Activated naive CD4-positive, alpha-beta T cell treated with anti-CD3 and anti-CD28 coated beads for 36 hours (primary cell): Measurements from ENCODE around the gene UGT2B10. TPM values are rescaled to one million over a fixed set of nuclear protein-coding genes. Genes with fewer than 3 reads are reported as not detected.
"Not testable (repeated sequence)": the region's sequence is repeated elsewhere in the genome, so short reads cannot be mapped to it uniquely, and the experiment has no call there.

ENCODE experiments used
- CTCF ChIA-PET: fragments of 350-600 bp; sonication (Branson Sonifier 250); formaldehyde crosslinking; loops from one replicate; lab custom pipeline; 2021; ENCODE audit warnings: antibody characterized with exemption; lab: Charles Lee
- DNase-seq: peaks from one replicate; pipeline ENCODE4 v3.0.0-alpha.2; 2020
- H3K27ac Mint-ChIP-seq: one replicate; pipeline ENCODE4 v1.8.0; 2021; ENCODE audit warnings: mild to moderate bottlenecking, mixed read lengths
- H3K27me3 Mint-ChIP-seq: one replicate; pipeline ENCODE4 v1.8.0; 2021; ENCODE audit warnings: low read depth, mixed read lengths
- H3K36me3 Mint-ChIP-seq: one replicate; pipeline ENCODE4 v1.8.0; 2021; ENCODE audit warnings: low read depth, mixed read lengths
- H3K4me1 Mint-ChIP-seq: one replicate; pipeline ENCODE4 v1.8.0; 2021; ENCODE audit warnings: low read depth, mixed read lengths
- H3K4me3 Mint-ChIP-seq: one replicate; pipeline ENCODE4 v1.8.0; 2021; ENCODE audit warnings: mild to moderate bottlenecking, moderate library complexity, mixed read lengths
- H3K9me3 Mint-ChIP-seq: one replicate; pipeline ENCODE4 v1.8.0; 2021; ENCODE audit warnings: mixed read lengths
- intact Hi-C: fragments of 100-400 bp; cut with micrococcal nuclease; formaldehyde crosslinking; loops from one replicate; pipeline ENCODE4 v1.15.1; 2023
- total RNA-seq, 2 experiments: library from RNA; stranded (reverse); gene quantifications; one replicate each; pipeline ENCODE4 v1.2.3, GENCODE V29; 2021

The UGT2B10 gene
- not detected for total RNA-seq

DNA sequence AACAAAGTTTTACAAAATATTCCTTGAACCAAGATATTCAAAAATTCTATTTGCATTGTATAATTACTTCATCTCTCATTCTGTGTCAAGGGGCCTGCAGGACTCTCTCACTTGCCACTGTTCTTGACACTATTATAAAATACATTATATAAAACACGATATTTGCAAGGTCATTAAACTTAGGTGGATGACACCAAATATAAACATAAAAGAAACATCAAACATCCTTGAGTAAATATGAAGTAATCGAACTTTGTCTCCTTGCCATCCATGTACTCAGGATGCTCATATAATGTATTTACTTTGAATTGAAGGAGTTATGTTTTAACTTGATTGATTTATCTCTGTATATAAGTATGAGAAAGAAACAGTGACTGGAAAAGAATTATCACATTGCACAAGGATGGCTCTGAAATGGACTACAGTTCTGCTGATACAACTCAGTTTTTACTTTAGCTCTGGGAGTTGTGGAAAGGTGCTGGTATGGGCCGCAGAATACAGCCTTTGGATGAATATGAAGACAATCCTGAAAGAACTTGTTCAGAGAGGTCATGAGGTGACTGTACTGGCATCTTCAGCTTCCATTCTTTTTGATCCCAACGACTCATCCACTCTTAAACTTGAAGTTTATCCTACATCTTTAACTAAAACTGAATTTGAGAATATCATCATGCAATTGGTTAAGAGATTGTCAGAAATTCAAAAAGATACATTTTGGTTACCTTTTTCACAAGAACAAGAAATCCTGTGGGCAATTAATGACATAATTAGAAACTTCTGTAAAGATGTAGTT lies at the start of gene UGT2B10:
Gene UGT2B10 (plus strand): TSS at position 378 of the 793 bp plus-strand sequence. CDS start 26 bp downstream, at position 404.
- H3K4me1 Mint-ChIP-seq, CTCF ChIA-PET, H3K27ac Mint-ChIP-seq, H3K4me3 Mint-ChIP-seq, H3K27me3 Mint-ChIP-seq, intact Hi-C loops, H3K36me3 Mint-ChIP-seq, DNase-seq, H3K9me3 Mint-ChIP-seq: not testable (repeated sequence)

DNA sequence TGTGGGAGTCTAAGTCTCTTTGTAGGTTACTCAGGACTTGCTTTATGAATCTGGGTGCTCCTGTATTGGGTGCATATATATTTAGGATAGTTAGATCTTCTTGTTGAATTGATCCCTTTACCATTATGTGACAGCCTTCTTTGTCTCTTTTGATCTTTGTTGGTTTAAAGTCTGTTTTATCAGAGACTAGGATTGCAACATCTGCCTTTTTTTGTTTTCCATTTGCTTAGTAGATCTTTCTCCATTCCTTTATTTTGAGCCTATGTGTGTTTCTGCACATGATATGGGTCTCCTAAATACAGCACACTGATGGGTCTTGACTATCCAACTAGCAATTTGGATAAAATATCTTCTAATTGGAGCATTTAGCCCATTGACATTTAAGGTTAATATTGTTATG lies 44.0 kb upstream of the UGT2B10 start:
- CTCF ChIA-PET, H3K36me3 Mint-ChIP-seq: not testable (repeated sequence)

DNA sequence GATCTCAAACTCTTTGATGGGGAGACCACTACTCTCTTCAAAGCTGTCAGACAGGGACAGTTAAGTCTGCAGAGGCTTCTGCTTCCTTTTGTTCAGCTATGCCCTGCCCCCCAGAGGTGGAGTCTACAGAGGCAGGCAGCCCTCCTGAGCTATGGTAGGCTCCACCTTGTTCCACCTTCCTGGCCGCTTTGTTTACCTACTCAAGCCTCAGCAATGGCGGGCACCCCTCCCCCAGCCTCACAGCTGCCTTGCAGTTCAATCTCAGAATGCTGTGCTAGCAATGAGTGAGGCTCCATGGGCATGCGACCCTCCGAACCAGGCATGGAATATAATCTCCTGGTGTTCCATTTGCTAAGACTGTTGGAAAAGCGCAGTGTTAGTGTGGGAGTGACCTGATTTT lies 42.1 kb upstream of the UGT2B10 start:
- Mint-ChIP-seq H3K4me3 (no peak overlapping the region), H3K36me3 (no peaks in the 10 kb centered on the region), H3K9me3 (peaks cover 4% of the 10 kb centered on the region), H3K4me1 (no peaks in the 10 kb centered on the region), H3K27me3 (no peaks in the 10 kb centered on the region), H3K27ac (no peak overlapping the region)
- CTCF ChIA-PET, result no interaction called here
- no peak for DNase-seq
- intact Hi-C loops, result no loop called here

More for the DNA sequence above, 44.0 kb upstream of the UGT2B10 start:
- H3K4me3 Mint-ChIP-seq, intact Hi-C loops, H3K27ac Mint-ChIP-seq, H3K9me3 Mint-ChIP-seq, DNase-seq, H3K27me3 Mint-ChIP-seq, H3K4me1 Mint-ChIP-seq: not testable (repeated sequence)

DNA sequence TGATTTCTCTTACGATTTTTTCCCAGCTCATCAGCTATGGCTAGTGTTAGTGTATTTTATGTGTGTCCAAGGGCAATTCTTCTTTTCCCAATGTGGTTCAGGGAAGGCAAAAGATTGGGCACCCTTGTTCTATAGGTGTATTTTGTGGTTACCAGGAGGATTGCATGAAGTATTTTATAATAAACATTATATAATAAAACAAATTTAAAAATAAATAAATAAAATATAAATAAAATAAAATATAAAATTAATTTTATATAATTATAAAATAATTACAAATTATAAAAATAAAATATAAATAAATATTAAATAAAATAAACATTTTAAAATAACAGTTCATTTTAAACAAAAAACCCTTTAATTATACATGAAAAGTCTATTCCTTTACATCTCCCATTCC lies 35.6 kb upstream of the UGT2B10 start:
- H3K27ac Mint-ChIP-seq, result no peak overlapping the region
- DNase-seq, result no peak
- H3K4me3 Mint-ChIP-seq, result no peak overlapping the region
- intact Hi-C loops, result no loop called here
- H3K27me3 Mint-ChIP-seq, result no peaks in the 10 kb centered on the region
- CTCF ChIA-PET, result interaction anchor here (0.6 kb wide), 1 partner anchor 140 kb away, joined by 3 read pairs; no protein-coding TSS in a partner anchor
- H3K9me3 Mint-ChIP-seq, result peaks cover 19% of the 10 kb centered on the region
- no peaks in the 10 kb centered on the region for H3K36me3 Mint-ChIP-seq
- no peaks in the 10 kb centered on the region for H3K4me1 Mint-ChIP-seq

DNA sequence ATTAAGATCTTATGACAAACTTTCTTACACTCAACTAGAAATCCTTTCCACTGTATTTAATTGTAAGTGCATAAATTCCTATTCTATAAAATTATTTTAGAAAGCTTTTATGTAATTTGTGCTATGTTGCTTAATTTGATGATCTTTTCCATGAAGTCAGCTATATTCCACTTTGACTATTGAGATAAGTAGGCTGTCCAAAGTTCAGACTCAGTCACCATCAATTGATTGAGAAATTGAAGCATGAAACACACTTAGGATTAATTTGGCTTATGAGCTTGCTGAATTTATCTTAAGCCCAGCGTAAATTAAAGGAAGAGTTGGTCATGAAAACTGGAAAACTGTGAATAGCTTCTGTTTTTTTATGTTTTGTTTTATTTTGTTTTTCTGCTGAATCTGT lies 18.7 kb upstream of the UGT2B10 start:
- no peaks in the 10 kb centered on the region for H3K9me3 Mint-ChIP-seq
- no peaks in the 10 kb centered on the region for H3K4me1 Mint-ChIP-seq
- no peak for DNase-seq
- H3K36me3 Mint-ChIP-seq, result no peaks in the 10 kb centered on the region
- intact Hi-C loops, result no loop called here
- no peaks in the 10 kb centered on the region for H3K27me3 Mint-ChIP-seq
- no peak overlapping the region for H3K4me3 Mint-ChIP-seq
- no peak overlapping the region for H3K27ac Mint-ChIP-seq
- CTCF ChIA-PET, result no interaction called here

DNA sequence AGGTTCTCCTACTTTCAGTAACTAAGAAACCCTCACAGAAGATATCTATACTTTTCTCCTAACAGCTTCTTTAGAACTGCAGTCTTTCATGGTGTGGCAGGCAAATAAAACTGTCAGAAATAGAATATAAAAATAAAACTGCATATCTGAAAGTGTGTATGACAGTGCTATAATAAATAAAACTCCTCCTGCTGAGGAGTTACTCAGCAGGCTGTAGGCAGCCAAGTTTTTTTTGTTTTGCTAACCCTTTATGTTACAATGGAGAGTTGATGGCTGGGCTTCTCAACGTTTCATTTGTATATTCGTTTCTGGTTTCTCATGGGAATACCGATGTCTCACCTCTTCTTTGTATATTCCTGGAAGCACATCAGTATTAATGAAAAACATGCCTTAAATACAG lies 18.2 kb upstream of the UGT2B10 start:
- H3K9me3 Mint-ChIP-seq, result no peaks in the 10 kb centered on the region
- H3K27me3 Mint-ChIP-seq, result no peaks in the 10 kb centered on the region
- no peaks in the 10 kb centered on the region for H3K36me3 Mint-ChIP-seq
- no peak overlapping the region for H3K27ac Mint-ChIP-seq
- no peak overlapping the region for H3K4me3 Mint-ChIP-seq
- DNase-seq, result no peak
- CTCF ChIA-PET, result no interaction called here
- H3K4me1 Mint-ChIP-seq, result no peaks in the 10 kb centered on the region
- intact Hi-C loops, result no loop called here

DNA sequence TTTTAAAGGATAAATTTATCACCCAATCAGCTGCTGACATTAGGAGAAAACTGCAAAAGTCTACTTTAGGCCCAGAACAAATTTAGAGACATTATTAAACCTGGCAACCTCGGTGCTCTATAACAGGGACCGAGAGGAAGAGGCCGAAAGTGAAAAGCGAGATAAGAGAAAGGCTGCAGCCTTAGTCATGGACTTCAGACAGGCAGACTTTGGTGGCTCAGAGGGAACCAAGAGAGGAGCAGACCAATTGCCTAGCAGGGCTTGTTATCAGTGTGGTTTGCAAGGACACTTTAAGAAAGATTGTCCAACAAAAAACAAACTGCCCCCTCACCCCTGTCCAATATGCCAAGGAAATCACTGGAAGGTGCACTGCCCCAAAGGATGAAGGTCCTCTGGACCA lies 12.8 kb upstream of the UGT2B10 start:
- Mint-ChIP-seq H3K36me3 (no peaks in the 10 kb centered on the region), H3K9me3 (peaks cover 6% of the 10 kb centered on the region), H3K27me3 (no peaks in the 10 kb centered on the region), H3K4me3 (no peak overlapping the region), H3K4me1 (no peaks in the 10 kb centered on the region), H3K27ac (no peak overlapping the region)
- intact Hi-C loops, result no loop called here
- CTCF ChIA-PET, result no interaction called here
- DNase-seq, result no peak

DNA sequence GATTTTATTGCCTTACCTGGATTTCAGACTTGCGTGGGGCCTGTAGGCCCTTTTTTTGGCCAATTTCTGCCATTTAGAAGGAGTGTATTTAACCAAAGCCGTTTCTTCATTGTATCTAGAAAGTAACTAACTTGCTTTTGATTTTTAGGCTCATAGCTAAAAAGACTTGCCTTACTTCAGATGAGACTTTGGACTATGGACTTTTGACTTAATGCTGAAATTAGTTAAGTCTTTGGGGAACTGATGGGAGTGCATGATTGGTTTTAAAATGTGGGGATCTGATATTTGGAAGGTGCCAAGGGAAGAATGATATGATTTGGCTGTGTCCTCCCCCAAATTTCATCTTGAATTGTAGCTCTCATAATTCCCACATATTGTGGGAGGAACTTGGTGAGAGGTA lies 7.7 kb upstream of the UGT2B10 start:
- Mint-ChIP-seq H3K4me3 (no peak overlapping the region), H3K9me3 (peaks cover 6% of the 10 kb centered on the region), H3K27ac (no peak overlapping the region), H3K36me3 (no peaks in the 10 kb centered on the region), H3K27me3 (no peaks in the 10 kb centered on the region), H3K4me1 (no peaks in the 10 kb centered on the region)
- DNase-seq, result no peak
- CTCF ChIA-PET, result no interaction called here
- intact Hi-C loops, result no loop called here

DNA sequence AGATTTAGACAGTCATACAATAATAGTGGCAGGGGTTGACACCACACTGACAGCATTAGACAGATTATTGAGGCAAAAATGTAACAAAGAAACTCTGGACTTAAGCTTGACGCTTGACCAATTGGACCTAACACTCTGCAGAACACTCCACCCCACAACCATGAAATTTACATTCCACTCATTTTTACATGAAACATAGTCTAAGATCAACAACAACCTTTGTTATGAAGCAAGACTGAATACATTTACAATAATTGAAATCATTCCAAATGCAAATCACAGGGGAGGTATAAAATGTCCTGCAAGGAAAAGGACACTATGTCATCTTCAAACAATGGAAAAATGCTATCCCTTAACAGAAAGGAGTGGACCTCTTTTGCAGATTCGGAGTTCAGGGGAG lies 4.9 kb upstream of the UGT2B10 start:
- no peak overlapping the region for H3K27ac Mint-ChIP-seq
- CTCF ChIA-PET, result no interaction called here
- H3K9me3 Mint-ChIP-seq, result peaks cover 6% of the 10 kb centered on the region
- H3K4me1 Mint-ChIP-seq, result no peaks in the 10 kb centered on the region
- intact Hi-C loops, result no loop called here
- no peak for DNase-seq
- H3K27me3 Mint-ChIP-seq, result no peaks in the 10 kb centered on the region
- H3K4me3 Mint-ChIP-seq, result no peak overlapping the region
- H3K36me3 Mint-ChIP-seq, result no peaks in the 10 kb centered on the region

DNA sequence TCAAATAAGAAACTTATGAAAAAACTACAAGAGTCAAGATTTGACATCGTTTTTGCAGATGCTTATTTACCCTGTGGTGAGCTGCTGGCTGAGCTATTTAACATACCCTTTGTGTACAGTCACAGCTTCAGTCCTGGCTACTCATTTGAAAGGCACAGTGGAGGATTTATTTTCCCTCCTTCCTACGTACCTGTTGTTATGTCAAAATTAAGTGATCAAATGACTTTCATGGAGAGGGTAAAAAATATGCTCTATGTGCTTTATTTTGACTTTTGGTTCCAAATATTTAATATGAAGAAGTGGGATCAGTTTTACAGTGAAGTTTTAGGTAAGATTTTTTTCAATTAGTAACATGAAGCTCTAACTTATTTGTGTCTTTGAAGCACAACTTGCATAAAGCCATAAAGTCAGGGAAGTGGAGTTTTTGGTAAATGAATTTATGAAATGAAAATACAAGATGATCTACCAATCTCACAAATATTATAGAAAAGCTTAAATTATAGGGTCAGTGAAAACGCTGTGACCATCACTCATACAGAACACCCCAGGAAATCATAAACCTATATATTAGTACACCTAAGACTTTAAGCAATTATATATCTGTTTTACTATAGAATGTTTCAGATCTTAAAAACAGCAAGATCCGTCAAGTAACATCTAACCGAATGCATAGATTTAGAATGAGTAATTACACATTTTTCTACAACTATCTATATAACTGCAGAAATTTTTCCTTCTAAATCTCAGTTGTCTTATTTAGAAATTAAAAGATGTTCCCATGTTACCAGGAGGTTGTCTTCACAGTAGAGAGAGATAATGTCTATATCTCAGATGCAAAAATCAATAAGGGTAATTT lies 844 bp downstream of the UGT2B10 start:
- DNase-seq, H3K4me1 Mint-ChIP-seq, H3K4me3 Mint-ChIP-seq, H3K27ac Mint-ChIP-seq, H3K9me3 Mint-ChIP-seq, H3K27me3 Mint-ChIP-seq, CTCF ChIA-PET, H3K36me3 Mint-ChIP-seq, intact Hi-C loops: not testable (repeated sequence)

DNA sequence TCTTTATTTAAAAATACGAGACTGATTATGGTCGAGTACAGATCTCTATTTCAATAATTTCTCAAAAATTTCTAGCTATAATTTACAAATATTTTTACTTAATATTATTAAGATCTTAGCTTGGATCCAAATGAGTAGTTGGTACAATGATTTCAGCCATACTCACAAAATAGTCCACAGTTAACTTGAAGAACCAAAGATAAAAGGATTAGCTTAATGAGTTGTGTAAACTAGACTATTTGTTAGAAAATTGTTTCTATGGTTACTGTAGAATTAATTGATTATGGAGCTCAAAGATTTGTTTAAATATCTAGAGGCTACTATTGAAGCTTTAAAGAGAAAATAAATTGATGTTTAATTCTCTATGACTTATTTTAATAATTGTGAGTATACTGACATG lies 1.6 kb downstream of the UGT2B10 start:
- intact Hi-C loops, result no loop called here
- H3K36me3 Mint-ChIP-seq, result no peaks in the 10 kb centered on the region
- CTCF ChIA-PET, result no interaction called here
- H3K4me3 Mint-ChIP-seq, result no peak overlapping the region
- H3K9me3 Mint-ChIP-seq, result no peaks in the 10 kb centered on the region
- no peaks in the 10 kb centered on the region for H3K4me1 Mint-ChIP-seq
- no peak for DNase-seq
- H3K27ac Mint-ChIP-seq, result no peak overlapping the region
- H3K27me3 Mint-ChIP-seq, result no peaks in the 10 kb centered on the region

DNA sequence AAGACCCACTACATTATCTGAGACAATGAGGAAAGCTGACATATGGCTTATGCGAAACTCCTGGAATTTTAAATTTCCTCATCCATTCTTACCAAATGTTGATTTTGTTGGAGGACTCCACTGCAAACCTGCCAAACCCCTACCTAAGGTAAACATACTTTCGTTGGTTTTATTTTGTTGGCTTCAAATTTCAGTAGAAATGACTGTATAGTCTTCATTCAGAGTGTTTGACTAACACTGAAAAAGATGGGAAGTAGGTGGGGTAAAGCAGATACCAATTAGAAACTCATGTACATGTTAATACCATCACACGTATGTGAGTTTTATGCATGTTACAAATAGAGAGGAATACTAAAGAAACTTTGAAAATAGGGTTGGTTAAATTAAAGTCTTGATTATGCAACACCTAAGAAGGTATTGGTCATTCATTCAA lies 2.3 kb downstream of the UGT2B10 start:
- H3K4me1 Mint-ChIP-seq, H3K9me3 Mint-ChIP-seq, H3K27ac Mint-ChIP-seq, DNase-seq, intact Hi-C loops, H3K36me3 Mint-ChIP-seq, H3K27me3 Mint-ChIP-seq, CTCF ChIA-PET, H3K4me3 Mint-ChIP-seq: not testable (repeated sequence)

DNA sequence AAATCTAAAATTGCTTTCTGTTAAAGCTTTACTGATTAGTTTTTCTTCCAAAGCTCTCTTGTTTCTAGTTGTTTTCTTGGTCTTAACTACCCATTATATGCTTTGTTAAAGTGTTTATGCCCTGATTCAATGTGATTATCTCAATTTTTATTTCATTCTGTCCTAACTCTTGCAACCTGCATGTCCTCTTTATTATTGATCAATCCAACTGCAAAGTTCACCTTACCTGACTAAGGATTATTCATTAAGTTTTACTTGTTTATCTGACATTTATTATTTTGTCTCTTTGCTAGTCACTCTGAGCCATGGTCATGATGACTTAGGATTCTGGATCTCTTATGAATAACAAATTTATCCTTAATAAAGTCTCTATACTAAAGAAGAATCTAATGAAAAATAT lies 15.8 kb downstream of the UGT2B10 start:
- CTCF ChIA-PET, result no interaction called here
- Mint-ChIP-seq H3K4me1 (no peaks in the 10 kb centered on the region), H3K36me3 (no peaks in the 10 kb centered on the region), H3K9me3 (peaks cover 1% of the 10 kb centered on the region), H3K4me3 (no peak overlapping the region), H3K27ac (no peak overlapping the region), H3K27me3 (no peaks in the 10 kb centered on the region)
- no peak for DNase-seq
- intact Hi-C loops, result no loop called here
